Renal cortical epithelial cell (primary cell): Measurements from ENCODE around the gene CKB. TPM values are rescaled to one million over a fixed set of nuclear protein-coding genes. Genes with fewer than 3 reads are reported as not detected.
A peak's percentile ranks its signal among the peaks of the same experiment; 100 is the strongest.

Experiments used
- DNase-seq: peaks from one replicate; pipeline ENCODE4 v3.0.0-alpha.2; 2011; ENCODE audit warnings: low read depth
- total RNA-seq: library from RNA; depleted of rRNA; stranded (reverse); fragments of >200 nt; gene quantifications from 2 replicates; pipeline ENCODE4 v1.2.3, GENCODE V29; 2014

Gene CKB
- total RNA-seq, 1 donor from 2014 or later: 340 TPM

DNA sequence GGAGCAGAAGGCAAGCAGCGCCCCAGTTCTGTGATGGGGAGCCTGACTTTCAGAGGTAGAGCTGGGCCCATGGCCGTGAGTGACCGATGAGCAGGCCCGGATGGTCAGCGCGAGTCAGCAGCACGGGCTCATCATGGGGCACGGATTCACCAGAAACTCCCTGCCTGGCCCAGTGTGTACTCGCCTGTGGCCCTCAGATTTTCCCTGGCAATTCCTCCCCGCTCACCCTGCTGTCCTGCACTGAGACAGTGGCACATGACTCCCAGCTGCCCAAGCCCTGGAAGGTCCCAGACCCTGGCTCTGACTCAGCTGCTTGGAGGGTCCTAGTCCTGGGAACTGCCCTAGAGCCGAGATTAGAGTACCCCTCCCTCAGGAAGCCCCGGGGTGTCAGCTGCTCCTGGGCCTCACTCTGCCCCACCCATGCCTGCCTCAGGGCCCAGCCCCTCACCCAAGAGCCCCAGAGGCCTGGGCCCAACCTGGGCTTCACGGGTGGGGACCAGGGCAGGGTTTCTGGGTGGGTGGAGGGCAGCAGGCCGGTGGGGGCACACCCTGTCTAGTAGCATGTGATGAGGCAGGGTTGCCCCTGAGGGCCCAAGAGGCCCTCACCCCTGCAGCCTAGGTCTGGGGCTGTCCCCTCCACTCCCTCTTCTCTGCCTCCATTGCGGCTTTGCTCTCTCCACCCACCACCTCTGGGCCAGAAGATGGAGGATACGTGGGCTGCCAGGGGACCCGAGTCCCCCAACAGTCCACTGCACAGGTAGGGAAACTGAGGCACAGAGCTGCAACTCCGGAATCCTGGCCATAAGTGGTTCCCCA is 14.8 kb upstream of the CKB start:
- no peak for DNase-seq

DNA sequence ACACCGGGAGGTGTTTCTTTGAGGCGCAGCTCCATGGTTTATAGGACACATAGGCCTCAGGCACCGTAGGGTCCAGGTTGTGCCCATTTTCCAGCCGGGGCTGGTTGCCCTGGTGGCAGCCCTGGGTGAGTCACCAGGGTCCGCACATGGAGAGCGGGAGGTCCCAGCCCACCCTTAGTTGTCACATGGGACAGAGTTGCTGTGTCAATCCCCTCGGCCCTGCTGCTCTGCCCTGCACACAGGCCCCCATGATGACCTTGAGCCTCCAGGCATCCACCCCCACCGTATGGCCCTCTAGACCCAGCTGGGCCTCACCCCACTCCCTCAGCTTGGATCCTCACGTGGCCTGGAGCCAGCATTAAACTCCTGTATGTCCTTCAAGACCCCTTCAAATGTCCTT is 14.1 kb upstream of the CKB start:
- DNase-seq: no peak

DNA sequence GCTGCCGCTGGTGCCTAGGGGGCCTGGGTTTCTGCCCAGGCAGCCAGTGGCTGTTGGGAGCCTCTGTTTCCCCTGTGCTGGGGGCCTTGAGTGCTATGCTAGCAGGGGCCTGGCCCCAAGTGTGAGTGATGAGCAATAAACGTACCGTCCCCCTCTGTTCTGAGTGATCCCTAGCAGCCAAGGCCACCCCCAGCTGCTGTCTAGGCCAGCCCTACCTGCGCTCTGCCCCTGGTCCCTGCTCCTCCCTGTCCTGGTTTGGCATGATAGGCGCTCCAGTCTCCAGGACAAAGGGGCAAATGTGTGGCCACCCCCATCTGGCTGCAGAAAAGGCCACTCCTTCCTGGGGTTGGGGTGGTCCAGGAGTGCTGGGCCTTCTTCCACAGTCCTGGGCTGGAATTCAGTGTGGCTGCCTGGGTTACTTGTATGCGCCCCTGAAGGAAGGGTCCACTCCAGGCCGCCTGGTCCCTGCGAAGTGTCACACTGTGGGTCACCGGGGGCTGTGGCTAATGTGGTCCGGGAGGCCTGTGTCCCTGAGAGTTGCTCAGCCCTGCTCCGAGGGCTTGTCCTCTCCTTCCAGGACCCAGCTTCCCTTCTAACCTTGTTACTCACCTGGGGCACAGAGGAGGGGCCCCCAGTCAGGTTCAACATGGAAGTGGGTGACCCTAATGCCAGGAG is 13.4 kb upstream of the CKB start:
- DNase-seq: no peak

DNA sequence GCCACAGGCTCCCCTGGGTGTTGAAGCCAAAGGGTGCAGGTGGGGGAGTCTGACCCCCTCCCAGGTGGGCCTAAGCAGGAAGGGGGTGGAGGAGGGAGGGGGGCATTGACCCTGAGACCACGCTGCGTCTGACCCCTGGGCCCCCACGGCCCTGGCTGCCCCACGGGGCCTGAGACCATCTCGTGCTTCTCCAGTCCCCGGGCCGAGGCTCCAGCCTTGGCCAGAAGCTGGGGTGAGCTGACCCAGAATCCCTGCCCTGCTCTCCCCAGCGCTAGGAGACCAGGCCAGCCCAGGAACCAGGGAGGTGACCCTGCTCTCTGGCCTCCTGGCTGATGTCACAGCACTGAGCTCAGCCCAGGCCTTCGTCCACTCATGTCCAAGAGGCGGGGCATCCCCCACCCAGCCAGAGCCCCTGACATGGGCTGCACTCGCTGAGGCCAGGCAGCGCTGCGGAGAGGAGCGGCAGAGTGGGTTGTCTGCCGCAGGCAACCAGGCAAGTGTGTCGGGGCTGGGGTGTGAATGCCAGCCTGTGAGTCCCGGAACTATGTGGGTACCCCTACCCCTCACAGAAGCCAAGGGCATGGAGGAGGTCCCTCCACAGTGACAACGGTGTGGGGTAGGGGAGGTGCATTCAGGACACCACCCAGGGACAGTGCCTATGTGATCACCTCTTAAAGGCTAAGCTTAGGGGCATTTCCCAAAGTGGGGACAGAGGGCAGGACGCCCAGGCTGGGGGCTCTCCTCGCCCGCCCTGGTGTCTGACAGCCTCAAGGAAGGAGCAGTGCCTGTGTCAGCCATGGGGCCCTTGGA is 12.7 kb upstream of the CKB start:
- DNase-seq: no peak

DNA sequence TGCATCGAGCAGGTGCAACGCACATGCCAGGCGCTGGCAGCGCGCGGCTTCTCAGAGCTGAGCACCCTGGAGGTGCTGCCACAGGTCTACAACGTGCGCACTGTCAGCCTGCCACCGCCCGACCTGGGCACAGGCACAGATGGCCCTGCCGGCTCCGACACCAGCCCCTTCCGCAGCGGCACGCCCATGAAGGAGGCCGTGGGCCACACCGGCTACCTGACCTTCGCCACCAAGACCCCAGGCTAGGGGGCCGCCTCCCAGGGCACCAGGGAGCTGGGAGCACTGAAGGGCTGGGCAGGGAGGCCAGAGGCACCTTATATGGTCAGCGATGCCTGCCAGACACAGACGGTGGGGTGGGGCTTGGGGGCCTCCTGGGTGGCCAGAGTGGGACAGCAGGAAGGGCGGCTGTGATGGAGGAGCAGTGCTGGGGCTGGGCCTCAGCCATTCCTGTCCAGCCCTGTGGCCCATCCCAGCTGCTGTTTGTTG is 12.0 kb upstream of the CKB start:
- no peak for DNase-seq

DNA sequence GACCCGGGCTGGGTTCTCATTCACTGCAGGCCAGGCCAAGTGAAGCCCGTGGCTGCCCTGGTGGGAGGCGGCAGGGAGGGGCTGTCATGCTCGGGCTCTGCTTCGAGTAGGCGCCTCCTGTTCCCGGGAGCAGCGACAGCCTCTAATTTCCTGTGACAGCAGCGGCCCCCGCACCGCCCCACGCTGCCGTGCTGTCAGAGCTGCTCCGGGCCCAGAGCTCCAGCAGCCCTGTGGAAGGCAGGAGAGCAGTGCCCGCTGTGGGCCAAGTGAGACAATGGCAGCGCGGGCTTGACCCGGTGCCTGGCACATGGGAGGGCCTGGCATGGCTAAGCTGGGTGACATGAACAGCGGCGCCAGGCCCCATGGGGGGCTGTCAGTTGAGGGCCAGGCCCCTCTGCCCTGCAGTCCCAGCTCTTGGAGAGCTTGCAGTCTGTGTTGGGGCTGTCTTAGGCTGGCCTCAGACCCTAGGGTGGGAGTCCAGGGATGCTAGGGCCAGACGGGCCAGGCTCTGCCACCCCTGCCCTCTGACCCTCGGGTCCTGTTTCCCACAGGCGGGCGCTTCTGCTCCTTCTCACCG is 11.5 kb upstream of the CKB start:
- DNase-seq: no peak

DNA sequence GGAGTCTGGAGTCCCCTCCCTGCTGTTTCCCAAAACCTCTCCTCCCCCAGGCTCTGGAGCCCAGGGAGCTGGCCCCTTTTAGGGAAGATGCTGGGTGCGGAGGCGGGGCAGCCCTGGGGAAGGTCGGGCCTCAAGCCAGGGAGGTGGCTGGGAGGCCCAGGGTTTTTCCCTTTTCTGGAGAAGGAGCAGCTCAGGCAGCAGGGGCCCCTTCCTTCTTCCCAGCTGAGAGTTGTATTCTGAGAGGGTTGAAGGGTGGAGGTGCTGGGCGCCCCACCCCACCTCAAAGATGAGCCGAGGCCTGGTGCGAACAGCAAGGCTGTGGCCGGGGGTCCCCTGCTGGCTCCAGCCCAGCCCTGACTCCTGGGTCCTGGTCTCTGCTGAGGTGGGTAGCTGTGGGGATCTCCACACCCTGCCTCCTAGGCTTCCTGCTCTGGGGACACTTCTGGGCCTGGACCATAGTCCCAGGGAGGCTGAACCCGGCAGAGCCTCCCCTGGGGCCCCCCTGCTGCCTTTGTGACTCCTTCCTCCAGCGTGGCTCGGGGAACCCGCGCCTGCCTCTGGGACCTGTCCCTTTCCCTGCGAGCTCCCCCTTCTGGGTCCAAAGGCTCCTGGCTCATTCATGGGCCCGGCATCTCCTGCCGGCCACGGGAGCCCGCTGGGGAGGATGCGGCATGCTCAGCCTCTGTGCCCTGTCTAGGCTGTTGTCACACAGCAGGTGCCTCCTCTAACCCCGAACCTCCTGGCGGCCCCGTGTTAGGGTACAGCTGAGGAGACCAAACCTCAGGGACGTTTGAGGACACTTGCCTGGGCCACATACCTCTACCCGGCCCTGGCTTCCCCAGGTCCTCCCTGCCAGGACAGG is 10.7 kb upstream of the CKB start:
- DNase-seq: no peak

DNA sequence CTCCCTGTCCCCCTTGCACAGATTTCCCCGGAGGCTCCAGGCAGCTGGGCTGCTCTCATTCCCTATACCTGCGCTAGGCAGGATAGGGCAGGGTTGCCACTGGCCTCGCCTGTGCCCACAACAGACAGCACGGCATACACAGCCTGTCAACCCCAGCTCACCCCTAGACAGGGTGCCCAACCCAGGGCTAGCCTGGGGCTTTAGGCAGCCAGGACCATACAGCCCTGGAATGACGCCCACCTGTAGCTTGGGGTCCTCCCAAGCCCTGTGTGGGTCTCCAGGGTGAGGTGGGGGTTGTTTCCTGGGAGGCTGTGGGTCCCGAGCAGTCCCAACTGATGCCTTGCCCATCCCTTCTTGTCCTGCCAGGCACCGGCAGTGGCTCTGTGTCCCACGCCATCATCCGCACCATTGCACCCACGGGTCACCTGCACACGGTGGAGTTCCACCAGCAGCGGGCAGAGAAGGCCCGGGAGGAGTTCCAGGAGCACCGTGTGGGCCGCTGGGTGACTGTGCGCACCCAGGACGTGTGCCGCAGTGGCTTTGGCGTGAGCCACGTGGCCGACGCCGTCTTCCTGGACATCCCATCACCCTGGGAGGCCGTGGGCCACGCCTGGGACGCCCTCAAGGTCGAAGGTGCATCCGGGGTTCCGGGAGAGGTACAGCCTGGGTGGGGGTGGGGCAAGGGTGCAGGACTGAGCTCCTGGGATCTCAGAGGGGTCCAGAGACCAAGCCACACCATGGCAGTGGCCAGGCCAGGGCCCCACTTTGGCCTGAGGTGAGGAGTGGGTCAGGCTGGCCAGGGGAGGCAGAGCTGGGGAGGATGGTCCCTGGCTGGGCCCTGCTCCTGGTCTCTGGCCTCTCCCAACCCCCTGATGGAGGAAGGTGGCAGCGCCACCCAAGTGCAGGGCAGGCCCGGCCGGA is 9.8 kb upstream of the CKB start:
- no peak for DNase-seq

DNA sequence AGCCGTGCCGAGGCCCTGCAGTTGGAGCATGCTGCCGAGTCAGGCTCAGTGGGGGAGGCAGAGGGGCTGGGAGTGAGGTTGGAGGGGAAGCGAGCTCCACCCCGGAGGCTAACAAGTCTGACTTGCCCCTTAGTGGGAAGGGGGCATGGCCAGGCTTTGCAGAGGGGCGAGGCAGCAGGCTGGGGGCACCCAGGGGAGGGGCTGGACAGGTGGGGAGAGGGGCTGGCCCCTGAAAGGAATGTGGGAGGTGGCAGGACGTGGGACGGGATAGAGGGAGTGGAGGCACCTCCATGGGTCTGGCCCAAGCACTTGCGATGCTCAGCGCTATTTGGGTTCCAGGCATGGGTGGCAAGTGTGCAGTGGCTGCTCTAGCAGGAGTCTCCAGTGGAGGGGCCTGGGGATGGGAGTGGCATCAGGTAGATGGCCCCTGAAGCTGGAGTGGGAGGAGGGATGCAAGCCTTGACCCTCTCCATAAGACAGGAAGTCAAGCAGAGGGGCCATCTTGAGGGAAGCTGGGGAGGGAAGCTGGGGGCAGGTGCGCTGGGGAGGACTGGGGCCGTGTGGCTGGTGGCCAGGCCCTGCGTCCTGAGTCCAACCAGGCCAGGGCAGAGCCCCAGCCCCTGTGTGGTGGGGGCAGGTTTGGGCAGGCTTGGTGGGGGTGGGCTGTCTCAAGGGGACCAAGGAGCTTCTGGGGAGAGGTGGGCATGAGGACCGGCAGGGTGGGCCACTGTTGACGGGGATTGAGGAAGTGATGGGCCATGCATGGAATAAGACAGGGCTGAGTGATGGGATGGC is 9.0 kb upstream of the CKB start:
- DNase-seq: no peak

DNA sequence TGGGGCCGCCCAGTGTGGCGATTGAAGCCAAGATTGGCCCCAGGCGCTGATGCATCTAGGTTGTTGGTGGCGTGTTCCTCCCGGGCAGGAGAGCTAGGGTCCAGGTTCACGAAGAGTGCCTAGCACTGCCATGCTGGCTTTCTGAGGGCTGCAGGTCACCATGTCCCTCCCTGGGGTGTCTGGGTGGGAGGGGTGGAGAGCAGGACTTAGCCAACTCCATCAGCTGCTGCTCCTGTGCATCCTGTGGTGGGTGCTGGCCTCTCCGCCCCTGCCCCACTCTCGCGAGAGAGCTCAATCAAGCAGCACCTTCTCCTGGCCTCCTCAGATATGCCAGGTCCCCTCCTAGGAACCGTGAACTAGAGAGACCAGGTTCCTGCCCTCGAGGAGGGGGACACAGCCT is 8.2 kb upstream of the CKB start:
- no peak for DNase-seq

DNA sequence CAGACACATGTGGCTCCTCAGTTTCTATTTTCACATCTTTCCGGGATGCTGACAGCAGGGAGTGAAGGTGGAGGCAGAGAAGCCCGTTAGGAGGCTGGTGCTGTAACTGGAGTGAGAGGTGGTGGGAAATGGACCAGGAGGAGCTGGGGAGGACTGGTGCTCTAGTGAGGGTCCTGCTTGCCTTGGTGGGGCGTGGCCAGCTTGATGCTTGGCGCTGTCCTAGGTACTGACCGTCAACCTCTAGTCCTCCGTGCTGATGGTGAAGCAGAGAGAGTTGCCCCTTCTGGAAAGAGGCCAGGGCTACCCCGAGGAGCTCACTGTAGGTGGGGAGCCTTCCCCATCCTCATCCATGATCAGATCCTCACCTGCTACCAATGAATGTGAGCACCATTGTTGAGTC is 7.8 kb upstream of the CKB start:
- DNase-seq: no peak

DNA sequence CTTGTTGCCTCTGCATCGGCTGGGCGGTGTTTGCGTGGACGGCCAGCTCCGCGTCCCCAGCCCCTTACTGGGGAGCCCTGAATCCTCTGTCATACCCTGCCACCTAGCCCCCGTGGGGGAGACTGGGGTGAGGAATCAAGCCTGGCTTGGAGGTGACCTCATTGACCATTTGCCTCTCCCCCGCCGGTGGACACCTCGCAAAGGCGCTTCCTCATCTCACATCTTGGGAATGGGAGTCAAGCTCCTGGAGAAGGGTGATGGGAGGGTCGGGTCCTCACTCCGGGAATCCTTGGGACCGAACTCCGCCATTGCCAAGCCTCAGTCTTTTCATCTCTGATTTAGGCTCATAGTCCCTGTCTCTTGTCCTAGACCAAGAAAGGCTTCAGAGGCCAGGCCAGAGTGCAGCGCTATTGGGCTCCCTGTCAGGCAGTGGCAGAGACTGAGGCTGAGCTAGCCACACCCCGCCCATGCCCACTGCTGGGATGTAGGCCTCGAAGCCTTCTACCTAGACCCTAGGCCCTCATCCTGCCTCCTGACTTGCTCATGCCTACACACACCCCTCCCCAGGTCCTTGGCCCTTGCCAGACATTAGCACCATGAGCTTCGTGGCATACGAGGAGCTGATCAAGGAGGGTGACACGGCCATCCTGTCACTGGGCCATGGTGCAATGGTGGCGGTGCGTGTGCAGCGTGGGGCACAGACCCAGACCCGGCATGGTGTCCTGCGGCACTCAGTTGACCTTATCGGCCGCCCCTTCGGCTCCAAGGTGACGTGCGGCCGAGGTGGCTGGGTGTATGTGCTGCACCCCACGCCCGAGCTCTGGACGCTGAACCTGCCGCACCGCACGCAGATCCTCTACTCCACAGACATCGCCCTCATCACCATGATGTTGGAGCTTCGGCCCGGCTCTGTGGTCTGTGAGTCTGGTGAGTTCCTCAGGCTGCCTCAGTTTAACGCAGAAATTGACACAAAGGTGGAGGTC is 7.0 kb upstream of the CKB start:
- DNase-seq: no peak

DNA sequence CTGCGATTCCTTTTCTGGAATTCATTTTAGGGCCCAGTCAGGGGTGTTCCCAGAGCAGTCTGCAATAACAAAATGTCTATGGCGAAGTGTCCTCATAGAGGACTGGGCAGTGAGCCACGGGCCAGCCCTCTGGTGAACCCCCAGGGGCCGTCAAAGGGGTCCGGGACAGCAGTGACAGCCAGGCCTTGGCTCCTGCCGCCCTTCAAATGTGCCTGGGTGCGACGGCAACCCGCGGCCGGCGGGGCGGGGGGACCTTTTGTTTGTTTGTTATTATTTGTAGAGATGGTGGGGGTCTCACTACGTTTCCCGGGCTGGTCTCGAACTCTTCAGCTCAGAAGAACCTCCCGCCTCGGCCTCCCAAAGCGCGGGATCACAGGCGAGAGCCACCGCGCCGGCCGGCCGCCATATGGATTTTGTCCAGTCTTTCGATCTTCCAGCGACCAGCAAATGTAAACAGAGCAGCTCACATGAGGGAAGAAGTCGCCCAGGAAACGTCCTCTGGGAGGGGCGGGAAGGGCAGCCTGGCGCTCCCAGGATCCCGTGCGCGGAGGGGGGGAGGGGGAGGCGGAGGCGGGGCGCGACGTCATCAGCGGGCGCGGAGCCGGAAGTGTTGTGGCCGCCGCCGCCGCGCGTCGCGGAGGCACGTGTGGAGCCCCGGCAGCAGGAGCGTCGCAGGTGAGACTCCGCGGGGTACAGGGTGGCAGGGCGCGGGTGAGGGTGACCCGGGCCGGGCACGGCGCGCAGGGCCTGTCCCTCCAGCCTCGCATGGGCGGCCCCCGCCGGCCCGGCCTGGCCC is 6.2 kb upstream of the CKB start, which contains the start of gene TRMT61A:
Gene TRMT61A, plus strand, starts transcription at position 610 of the 796 bp plus-strand sequence. CDS start 783 bp downstream, outside the sequence.
- peak; percentile 78 for DNase-seq

DNA sequence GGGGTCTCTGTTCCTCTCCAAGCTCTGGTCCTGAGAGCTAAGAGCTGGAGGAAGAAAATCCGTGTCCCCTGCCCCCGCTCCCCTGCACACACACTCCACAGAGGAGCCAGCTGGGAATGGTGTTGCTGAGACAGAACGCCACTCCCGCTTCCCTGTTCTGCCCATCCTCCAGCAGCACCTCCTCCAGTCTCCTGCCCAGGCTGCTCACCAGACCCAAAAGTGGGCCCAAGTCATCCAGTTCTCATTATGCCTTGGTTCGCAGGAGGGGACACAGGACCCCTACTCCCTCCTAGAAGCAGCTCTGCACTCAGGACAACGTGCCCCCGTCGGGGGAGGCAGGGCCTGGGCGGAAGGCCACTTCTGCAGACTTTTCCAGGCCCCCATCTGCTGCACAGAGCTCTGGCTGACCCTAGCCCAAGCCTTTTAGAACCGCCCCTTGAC is 5.5 kb upstream of the CKB start:
- peak; percentile 27 for DNase-seq

DNA sequence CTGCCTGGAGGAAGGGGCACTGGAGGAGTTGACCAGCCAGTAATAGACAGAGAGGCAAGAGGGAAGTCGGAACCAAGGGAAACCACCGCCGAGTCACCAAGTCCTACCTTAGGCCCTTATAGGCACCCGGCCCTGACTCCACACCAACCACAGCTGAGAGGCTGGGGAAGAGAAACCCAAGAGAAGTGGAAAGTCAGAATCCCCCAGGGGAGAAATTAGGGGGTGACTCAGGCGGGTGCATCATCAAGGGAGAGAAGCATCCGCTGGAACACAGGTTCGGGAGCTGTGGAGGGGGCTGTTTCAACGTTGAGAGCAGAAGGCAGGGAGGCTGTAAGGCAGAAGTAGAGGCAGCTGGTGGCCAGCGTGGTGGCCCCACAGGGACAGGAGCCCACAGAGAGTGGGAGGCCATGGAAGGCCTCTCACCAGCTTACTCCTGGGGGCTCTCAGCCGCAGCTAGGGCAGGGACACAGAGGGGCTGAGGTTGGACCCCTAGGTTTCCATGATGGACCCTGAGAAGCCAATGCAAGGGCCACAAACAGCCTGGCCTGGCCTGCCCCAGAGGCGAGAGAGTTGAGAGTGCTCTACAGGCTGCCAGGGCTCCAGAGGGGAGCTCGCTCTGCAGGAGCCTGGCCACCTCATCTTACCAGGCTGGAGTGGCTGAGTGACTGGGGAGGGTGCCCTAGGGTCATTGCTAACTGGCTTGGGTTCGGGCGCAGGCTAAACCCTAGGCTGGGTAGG is 4.9 kb upstream of the CKB start:
- DNase-seq: peak; percentile 43

DNA sequence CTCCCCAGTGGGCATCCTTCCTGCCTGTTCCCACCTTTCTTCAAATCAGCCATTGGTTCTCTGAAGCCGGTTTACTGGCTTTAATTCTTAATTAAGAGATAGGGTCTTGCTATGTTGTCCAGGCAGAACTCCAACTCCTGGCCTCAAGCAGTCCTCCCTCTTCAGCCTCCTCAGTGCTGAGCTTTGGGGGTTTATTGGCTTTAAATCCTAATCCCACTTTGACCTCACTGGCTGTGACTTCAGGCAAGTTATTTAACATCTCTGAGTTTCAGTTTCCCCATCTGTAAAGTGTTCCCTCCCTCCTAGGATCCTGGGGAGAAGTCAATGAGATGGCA is 4.3 kb upstream of the CKB start:
- DNase-seq: no peak
